T-helper 17 cell (primary cell): ENCODE measurements around the gene GRID1. TPM values are rescaled to one million over a fixed set of nuclear protein-coding genes. Genes with fewer than 3 reads are reported as not detected.

ENCODE experiments used
- ATAC-seq: fragments of 150-1000 bp; cut with Tn5 transposase; 2 replicates; pipeline ENCODE4 v1.10.0; 2021; ENCODE audit warnings: mild to moderate bottlenecking, moderate library complexity
- DNase-seq, 3 donors: peaks; one replicate each; pipeline versions ENCODE4 v3.0.0 to v3.0.0-alpha.2; 2020 to 2021
- H3K9me3 ChIP-seq: one replicate; pipeline ENCODE4 v1.7.0; 2013; ENCODE audit warnings: low read length, mild to moderate bottlenecking; ENCODE audit not compliant: control insufficient read depth, poor library complexity, severe bottlenecking
- H3K27ac Mint-ChIP-seq: one replicate; pipeline ENCODE4 v1.8.0; 2022; ENCODE audit warnings: mild to moderate bottlenecking, moderate library complexity, mixed read lengths
- H3K27me3 Mint-ChIP-seq: one replicate; pipeline ENCODE4 v1.8.0; 2022; ENCODE audit warnings: mixed read lengths
- H3K36me3 Mint-ChIP-seq: one replicate; pipeline ENCODE4 v1.8.0; 2022; ENCODE audit warnings: low read depth, mixed read lengths
- H3K4me1 Mint-ChIP-seq: one replicate; pipeline ENCODE4 v1.8.0; 2022; ENCODE audit warnings: mild to moderate bottlenecking, mixed read lengths
- H3K4me3 Mint-ChIP-seq: one replicate; pipeline ENCODE4 v1.8.0; 2022; ENCODE audit warnings: mild to moderate bottlenecking, moderate library complexity, mixed read lengths
- total RNA-seq, 4 donors: library from RNA in 2 of 4; stranded (reverse) in 2 of 4; gene quantifications; one replicate each; pipeline ENCODE4 v1.2.3 and lab custom pipeline; 2022 to 2026

The GRID1 gene
- total RNA-seq, 2 donors from 2014 or later, result not detected

DNA sequence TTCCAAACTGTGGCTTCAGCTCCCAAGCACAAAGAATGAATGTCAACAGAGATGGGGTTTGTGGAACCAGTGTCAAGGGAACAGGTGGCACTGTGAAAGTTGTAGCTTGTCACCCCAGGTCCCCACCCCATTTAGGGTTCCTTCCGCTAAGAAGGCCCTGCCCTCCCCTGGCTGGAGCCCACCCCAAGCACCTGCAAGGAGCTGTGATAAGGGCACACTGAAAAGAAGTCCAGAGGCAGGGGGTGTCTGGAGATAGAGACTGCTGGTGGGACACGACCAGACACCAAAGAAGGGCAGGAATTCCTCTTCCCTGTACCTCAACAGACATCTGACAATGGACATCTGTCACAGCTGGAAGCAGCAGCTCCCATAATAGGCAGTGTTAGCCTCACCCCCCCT is 4.5 kb downstream of the GRID1 start:
- Mint-ChIP-seq H3K27ac (no peak overlapping the region), H3K36me3 (peaks cover 4% of the 10 kb centered on the region), H3K27me3 (peaks cover 49% of the 10 kb centered on the region), H3K4me3 (no peak overlapping the region), H3K4me1 (peaks cover 5% of the 10 kb centered on the region)
- no peaks in the 10 kb centered on the region for H3K9me3 ChIP-seq
- DNase-seq (no peak), ATAC-seq (no peak)

DNA sequence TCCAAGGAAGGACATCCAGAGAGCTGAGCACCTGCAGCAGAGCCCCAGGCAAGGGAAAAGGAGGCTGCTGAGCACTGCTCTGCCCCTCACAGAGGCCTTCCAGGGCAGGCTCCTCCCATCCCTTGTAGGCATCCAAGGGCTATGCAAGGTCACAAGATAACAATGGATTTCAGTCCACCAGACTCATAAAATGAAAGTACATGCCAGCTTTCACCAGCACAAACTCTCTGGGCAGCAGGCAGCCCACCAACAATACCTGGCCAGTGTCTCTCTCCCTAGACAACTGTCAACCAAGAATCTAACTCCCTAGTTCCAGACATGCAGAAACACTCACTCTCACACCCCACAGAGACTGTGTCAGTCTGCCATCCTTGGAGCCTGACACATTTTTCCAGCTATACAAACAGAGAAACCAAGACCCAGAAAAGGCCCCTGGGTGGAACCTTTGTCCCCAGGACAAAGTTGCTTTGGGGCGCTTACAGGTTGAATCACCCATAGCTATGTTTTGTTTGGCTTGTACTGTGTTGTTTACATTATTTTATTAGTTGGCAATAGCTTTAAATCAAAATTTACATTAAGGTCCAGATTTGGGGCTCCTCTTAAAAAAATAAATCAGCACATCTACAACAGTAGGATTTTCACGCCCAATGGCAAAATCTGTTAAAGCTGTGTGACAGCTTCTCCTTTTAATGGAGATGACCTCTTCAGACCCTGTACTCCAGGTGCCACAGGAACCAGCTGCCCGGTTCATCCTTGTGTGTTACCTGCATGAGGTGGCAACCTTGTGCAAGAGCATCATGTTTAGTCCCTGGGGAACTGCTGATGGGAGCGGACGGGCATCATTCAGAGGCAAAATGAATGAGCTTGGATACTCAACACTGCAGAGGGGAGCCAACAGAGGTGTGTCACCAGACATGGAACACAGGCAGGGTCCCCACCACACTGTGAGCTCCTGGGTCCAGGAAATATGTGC is 5.2 kb downstream of the GRID1 start:
- no peak for DNase-seq

DNA sequence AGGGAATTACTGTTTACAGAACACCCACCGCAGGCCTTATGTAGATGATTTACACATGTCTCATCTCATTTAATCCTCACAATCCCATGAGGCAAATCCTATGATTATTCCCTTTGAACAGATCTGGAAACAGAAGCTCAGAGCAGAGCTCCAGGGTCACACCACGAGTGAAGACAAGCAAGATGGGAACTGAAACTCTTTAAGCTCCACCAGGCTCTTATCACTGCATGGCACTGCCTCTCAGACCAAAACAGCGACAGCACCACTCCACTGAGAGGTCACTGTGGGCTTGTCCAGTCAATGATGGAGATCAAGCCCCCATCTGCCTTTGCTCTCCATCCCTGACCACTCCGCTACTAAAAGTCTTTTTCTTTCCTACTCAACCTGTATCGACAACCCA is 5.9 kb downstream of the GRID1 start:
- no peak overlapping the region for H3K4me3 Mint-ChIP-seq
- DNase-seq, result no peak

More for the DNA sequence above, 5.2 kb downstream of the GRID1 start:
- H3K4me3 Mint-ChIP-seq, result no peak overlapping the region
- H3K27me3 Mint-ChIP-seq, result peaks cover 49% of the 10 kb centered on the region
- peaks cover 5% of the 10 kb centered on the region for H3K4me1 Mint-ChIP-seq
- H3K9me3 ChIP-seq, result no peaks in the 10 kb centered on the region
- no peak for ATAC-seq
- H3K27ac Mint-ChIP-seq, result no peak overlapping the region
- peaks cover 4% of the 10 kb centered on the region for H3K36me3 Mint-ChIP-seq

DNA sequence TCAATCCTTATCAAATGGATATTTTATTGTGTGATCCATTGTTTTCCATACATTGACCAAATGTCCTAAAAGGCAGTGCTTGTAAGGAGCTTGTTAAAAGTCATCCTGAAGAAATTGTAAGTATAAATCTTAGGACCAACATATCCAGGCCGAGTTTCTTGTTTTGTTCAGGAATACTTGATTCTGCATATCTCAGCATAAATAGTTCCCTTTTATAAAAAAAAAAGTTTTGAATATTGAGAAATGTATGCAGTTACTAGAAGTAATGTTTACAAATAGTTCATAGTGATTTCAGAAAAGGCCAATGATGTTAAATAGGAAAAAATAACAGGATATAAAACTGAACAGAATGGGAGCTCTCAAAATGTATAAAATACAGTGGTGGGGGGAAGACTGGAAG is 6.6 kb downstream of the GRID1 start:
- H3K27ac Mint-ChIP-seq, result no peak overlapping the region
- H3K9me3 ChIP-seq, result no peaks in the 10 kb centered on the region
- H3K36me3 Mint-ChIP-seq, result no peaks in the 10 kb centered on the region
- peaks cover 55% of the 10 kb centered on the region for H3K27me3 Mint-ChIP-seq
- DNase-seq, result no peak
- peaks cover 2% of the 10 kb centered on the region for H3K4me1 Mint-ChIP-seq
- no peak for ATAC-seq
- H3K4me3 Mint-ChIP-seq, result no peak overlapping the region

More for the DNA sequence above, 5.9 kb downstream of the GRID1 start:
- Mint-ChIP-seq H3K36me3 (peaks cover 4% of the 10 kb centered on the region), H3K4me1 (peaks cover 3% of the 10 kb centered on the region), H3K27ac (no peak overlapping the region), H3K27me3 (peaks cover 55% of the 10 kb centered on the region)
- H3K9me3 ChIP-seq, result no peaks in the 10 kb centered on the region
- no peak for ATAC-seq

DNA sequence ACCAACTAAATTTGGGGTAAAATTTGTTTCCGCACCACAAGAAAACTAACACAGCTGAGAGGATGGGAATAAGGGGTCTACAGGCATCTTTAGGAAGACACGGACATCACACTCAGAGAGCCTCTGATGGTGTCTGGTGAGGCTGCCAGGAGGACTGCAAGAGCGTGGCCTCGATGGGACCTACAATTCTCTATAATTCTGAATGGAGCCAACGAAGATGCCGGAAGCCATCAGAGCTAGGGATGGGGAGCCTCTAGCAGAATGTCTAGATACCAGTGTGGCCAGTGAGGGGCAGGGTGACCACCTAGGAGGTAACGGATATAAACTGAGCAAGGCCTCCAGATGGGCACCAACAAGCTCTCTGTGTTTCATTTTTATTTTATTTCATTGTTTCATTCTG is 7.5 kb downstream of the GRID1 start:
- DNase-seq (no peak), ATAC-seq (no peak)
- Mint-ChIP-seq H3K4me3 (no peak overlapping the region), H3K27ac (no peak overlapping the region), H3K36me3 (no peaks in the 10 kb centered on the region), H3K27me3 (peaks cover 55% of the 10 kb centered on the region), H3K4me1 (peaks cover 5% of the 10 kb centered on the region)
- H3K9me3 ChIP-seq, result no peaks in the 10 kb centered on the region

DNA sequence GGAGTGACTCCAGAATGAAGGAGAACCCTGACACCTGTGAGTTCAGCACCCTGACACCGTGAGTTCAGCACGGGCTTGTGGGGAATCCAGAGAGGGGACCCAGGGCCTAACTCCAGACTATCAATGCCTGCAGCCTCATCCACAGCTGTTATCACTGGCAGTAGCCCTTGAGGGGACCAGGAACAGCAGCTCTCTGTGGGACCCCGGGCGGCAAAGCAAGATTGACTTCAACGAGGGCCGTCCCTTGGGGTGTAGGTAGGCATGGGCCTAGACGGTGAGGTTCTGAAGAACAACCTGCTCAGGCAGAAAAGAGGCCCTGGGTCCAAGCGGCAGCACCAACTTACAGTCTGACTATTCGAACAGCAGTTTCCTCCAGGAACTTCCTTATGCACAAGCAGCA is 8.9 kb downstream of the GRID1 start:
- no peak overlapping the region for H3K27ac Mint-ChIP-seq
- ATAC-seq (no peak), DNase-seq (no peak)
- H3K36me3 Mint-ChIP-seq, result no peaks in the 10 kb centered on the region
- H3K9me3 ChIP-seq, result no peaks in the 10 kb centered on the region
- H3K27me3 Mint-ChIP-seq, result peaks cover 53% of the 10 kb centered on the region
- peaks cover 5% of the 10 kb centered on the region for H3K4me1 Mint-ChIP-seq
- H3K4me3 Mint-ChIP-seq, result no peak overlapping the region

DNA sequence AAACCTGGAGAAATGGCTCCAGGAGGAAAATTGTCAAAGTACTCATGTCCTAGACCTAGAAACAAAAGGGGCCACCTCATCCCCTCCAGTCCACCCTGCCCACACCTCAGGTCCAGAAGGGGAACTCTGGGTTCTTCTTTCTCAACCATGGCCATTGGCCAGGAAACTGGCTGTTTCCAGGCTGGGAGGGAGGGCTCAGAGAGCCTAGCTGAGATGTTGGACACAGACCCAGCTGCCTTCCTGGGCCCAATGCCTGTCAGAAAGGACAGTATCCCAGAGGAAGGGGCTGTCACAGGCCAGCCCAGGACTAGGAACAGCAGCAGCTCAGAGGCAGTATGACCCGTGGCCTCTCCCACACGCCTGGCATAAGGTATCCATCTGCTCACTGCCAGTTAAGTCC is 9.6 kb downstream of the GRID1 start:
- Mint-ChIP-seq H3K36me3 (no peaks in the 10 kb centered on the region), H3K27ac (no peak overlapping the region), H3K4me3 (no peak overlapping the region), H3K4me1 (peaks cover 5% of the 10 kb centered on the region), H3K27me3 (peaks cover 48% of the 10 kb centered on the region)
- DNase-seq (no peak), ATAC-seq (no peak)
- no peaks in the 10 kb centered on the region for H3K9me3 ChIP-seq

DNA sequence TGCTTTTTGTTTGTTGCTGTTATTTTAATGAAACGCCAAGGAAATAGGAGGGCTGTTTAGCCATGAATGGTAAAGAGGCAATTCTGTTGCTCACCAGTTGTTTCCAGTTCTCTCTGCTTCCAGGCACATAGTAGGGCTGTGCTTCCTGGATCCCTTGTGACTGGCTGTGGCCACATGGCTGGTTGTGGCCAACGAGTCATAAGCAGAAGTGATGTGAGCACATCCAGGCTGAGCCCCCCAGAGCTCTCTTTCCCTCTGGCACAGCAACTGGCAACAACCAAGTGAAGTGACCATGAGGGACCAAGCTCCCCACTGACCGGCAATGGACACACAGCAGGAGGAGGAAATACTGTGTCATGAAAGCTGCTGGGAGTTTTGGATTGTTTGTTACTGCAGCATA is 10.3 kb downstream of the GRID1 start:
- H3K27ac Mint-ChIP-seq, result no peak overlapping the region
- no peaks in the 10 kb centered on the region for H3K36me3 Mint-ChIP-seq
- peaks cover 52% of the 10 kb centered on the region for H3K27me3 Mint-ChIP-seq
- DNase-seq (no peak), ATAC-seq (no peak)
- peaks cover 5% of the 10 kb centered on the region for H3K4me1 Mint-ChIP-seq
- no peak overlapping the region for H3K4me3 Mint-ChIP-seq
- H3K9me3 ChIP-seq, result no peaks in the 10 kb centered on the region

DNA sequence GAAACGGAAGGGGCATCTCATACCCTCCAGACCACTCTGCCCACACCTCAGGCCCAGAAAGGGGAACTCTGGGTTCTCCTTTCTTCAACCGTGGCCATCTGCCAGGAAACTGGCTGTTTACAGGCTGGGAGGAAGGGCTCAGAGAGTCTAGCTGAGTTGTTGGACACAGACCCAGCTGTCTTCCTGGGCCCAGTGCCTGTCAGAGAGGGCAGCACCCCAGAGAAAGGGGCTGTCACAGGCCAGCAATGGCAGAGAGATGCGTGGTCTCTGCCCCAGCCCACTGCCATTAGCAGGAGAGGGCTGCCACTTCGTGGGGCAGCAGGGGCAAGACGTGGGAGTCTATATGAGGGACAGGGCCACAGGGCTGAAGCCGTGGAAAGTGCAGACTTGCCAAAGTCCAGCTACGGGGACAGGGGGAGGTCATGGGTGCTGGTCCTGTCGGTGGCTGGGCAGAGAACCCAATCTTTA is 11.0 kb downstream of the GRID1 start:
- no peak for ATAC-seq
- Mint-ChIP-seq H3K4me1 (peaks cover 5% of the 10 kb centered on the region), H3K36me3 (no peaks in the 10 kb centered on the region), H3K27ac (no peak overlapping the region), H3K27me3 (peaks cover 50% of the 10 kb centered on the region), H3K4me3 (no peak overlapping the region)
- no peak for DNase-seq
- no peaks in the 10 kb centered on the region for H3K9me3 ChIP-seq

DNA sequence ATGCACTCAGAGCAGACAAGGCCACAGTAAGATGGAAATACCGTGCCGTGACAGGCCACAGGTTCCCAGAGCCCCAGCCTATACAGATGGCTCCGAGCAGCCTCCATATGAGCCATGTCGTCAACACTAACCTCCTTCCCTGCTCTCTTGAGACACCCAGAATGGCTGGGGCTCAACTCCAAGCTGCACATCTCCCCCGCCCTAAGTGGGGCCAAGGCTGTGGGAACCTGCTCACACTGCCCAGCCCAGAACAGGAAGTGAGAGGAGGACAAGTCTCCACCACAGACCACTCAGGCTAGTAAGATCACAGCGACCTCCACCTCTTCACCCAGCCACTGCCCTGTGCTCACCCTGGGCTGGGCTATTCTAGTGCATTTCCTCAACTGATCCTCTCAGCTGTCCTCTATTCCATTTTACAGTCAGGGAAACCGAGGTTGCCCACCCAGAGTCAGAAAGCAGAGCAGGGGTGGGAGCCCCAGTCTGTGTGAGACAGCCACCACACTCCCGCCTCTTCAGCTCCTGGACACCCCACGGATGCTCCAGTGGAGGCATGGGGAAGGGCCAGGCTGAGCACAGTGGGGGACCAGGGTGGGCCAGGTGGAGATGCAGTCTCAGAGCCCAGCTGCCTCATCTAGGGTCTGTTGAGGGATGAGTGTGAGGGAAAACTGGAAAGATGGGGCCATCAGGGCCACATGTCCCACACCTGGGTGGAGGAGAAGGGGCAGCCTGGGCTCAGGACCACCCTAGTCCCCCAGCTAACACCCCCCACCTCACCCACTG is 11.6 kb downstream of the GRID1 start:
- H3K27ac Mint-ChIP-seq, result no peak overlapping the region
- H3K9me3 ChIP-seq, result no peaks in the 10 kb centered on the region
- ATAC-seq (no peak), DNase-seq (no peak)
- H3K4me3 Mint-ChIP-seq, result no peak overlapping the region
- H3K27me3 Mint-ChIP-seq, result peaks cover 55% of the 10 kb centered on the region
- H3K36me3 Mint-ChIP-seq, result no peaks in the 10 kb centered on the region
- H3K4me1 Mint-ChIP-seq, result peaks cover 7% of the 10 kb centered on the region

DNA sequence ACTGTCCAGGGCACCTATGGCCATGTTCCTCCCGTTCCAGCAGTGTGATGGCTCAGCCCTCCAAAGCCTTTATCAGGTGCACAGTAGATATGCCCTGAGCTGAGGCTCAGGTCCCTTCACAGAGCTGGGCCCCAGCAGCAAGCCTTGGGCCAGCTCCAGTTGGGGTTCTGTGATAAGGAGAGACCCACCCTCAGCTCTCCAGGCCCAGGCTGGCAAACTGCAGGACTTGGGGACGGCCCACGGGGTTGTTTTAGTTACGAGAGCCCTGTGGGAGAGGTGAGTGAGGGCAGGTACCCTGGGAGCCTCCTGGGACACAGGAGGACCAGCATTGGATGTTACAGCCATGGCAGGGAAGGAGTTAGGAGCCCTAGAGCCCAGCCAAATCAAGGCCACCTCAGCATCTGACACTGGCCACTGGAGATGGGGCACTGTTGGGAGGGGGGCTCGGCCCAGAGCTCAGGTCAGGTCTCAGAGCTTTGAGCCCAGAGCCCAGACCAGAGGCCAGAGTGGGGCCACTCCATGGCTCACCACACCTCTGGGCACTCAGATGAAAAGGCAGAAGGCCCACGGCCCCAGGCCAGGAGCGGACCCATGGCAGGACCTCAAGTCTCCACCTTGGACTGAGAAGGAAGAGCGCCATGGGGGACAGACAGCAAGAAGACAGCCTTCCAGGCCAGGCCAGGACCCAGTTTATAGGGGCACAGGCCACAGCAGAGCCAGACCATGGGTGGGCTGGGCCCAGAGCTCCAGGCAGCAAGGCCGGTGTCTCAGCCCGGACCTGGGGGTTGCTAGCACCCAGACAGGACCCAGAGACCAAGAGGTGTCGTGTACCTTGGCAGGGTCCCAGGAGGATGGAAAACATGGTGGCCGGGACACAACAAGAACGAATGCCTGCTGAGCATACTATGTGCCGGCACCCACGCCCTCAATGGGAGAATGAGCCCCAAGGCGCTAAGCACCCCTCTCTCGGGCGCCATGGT is 12.8 kb downstream of the GRID1 start:
- H3K4me1 Mint-ChIP-seq, result peaks cover 7% of the 10 kb centered on the region
- no peak for DNase-seq
- ATAC-seq, result no peak
- no peak overlapping the region for H3K27ac Mint-ChIP-seq
- H3K9me3 ChIP-seq, result no peaks in the 10 kb centered on the region
- no peaks in the 10 kb centered on the region for H3K36me3 Mint-ChIP-seq
- no peak overlapping the region for H3K4me3 Mint-ChIP-seq
- H3K27me3 Mint-ChIP-seq, result peaks cover 57% of the 10 kb centered on the region

DNA sequence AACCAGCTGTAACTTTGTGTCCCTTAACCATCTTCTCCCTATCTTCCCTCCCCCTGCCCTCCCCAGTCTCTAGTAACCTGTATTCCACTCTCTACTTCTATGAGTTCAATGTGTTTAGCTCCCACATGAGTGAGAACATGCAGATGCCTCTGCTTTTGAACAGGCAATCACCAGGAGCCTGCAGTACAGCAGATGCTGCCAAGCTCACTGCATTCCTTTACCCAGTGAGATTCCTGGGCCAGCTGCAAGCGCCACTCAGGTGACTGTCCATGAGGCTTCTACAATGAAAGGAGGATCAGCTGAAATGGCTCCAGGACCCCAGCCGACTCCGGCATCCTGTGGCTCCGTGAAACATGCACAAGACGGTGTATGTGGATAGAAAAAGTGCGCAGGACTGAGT is 15.7 kb downstream of the GRID1 start:
- Mint-ChIP-seq H3K36me3 (no peaks in the 10 kb centered on the region), H3K4me1 (peaks cover 7% of the 10 kb centered on the region), H3K27ac (no peak overlapping the region), H3K27me3 (peaks cover 62% of the 10 kb centered on the region), H3K4me3 (no peak overlapping the region)
- no peak for ATAC-seq
- DNase-seq, result no peak
- H3K9me3 ChIP-seq, result no peaks in the 10 kb centered on the region
